Fibroblast of pulmonary artery (primary cell): Measurements from ENCODE around the gene CHAD.

Experiments
- DNase-seq: peaks from one replicate; pipeline ENCODE4 v3.0.0-alpha.2; 2010; ENCODE audit warnings: low read depth
- H3K4me3 ChIP-seq: replicated peaks from 2 replicates; pipeline ENCODE4 v1.5.1; 2011; ENCODE audit warnings: low read depth, mild to moderate bottlenecking, control low read depth, low read length, moderate library complexity
- TF ChIP-seq, protein P1 (sequence below): IDR thresholded peaks from 2 replicates; pipeline ENCODE4 v1.5.1; 2011; ENCODE audit warnings: mild to moderate bottlenecking, control low read depth, low read length, inconsistent platforms; ENCODE audit errors: missing control alignments

CHAD gene

DNA sequence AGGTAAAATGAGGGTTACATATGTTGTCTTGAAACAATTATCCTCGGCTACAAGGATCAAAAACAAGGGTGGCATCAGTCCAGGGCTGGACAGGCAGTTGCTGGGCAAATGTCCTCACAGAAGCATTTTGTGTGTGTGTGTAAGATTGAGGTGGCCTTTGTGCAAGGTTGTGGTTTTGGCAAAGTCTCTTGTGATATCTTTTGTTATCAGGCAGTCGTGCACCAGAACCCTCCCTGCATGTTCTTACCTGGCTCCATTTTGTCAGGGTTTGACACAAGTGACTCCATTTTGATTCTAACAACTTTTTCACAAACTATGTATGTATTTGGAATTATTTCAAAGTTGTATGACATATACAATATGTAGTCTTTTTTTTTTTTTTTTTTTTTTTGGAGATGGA lies 20.0 kb downstream of the CHAD start:
- H3K4me3 ChIP-seq = no peak overlapping the region
- TF ChIP-seq, protein P1, sequence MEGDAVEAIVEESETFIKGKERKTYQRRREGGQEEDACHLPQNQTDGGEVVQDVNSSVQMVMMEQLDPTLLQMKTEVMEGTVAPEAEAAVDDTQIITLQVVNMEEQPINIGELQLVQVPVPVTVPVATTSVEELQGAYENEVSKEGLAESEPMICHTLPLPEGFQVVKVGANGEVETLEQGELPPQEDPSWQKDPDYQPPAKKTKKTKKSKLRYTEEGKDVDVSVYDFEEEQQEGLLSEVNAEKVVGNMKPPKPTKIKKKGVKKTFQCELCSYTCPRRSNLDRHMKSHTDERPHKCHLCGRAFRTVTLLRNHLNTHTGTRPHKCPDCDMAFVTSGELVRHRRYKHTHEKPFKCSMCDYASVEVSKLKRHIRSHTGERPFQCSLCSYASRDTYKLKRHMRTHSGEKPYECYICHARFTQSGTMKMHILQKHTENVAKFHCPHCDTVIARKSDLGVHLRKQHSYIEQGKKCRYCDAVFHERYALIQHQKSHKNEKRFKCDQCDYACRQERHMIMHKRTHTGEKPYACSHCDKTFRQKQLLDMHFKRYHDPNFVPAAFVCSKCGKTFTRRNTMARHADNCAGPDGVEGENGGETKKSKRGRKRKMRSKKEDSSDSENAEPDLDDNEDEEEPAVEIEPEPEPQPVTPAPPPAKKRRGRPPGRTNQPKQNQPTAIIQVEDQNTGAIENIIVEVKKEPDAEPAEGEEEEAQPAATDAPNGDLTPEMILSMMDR = no peak
- DNase-seq = no peak

DNA sequence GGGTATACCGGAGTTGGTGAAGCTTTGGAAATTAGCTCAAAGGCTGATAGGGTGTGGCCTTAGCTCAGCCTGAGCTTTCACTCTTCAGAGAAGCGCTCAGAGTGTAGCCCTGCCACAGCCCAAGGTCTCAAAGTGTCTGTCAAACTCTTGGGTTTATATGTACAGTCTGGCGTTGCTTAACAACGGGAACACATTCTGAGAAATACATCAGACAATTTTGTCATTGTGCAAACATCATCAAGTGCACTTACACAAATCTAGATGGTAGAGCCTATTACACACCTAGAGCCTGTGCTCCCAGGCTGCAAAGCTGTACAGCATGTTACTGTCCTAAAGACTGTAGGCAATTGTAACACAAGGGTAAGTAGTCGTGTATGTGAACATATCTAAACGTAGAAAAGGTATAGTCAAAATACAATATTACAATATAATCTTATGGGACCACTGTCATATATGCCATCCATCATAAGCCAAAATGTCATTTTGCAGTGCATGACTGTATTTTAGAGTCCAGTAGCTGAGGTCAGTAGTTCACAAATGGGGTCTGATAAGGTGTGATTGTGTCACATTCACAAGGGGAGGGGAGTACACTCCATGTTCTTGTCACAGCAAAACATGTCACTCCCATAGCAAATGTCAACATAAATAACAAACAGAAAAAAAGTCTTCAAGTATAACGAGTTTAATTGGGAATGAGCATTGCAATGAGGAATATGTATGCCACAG lies 20.6 kb downstream of the CHAD start:
- TF ChIP-seq, protein P1 = no peak
- H3K4me3 ChIP-seq = no peak overlapping the region
- no peak for DNase-seq

- H3K4me3 ChIP-seq = no peak overlapping the region
- TF ChIP-seq, protein P1 = no peak
- DNase-seq = no peak
Observed at GRCh38 chr17:50445730-50446325, 22.9 kb downstream of the CHAD start.

DNA sequence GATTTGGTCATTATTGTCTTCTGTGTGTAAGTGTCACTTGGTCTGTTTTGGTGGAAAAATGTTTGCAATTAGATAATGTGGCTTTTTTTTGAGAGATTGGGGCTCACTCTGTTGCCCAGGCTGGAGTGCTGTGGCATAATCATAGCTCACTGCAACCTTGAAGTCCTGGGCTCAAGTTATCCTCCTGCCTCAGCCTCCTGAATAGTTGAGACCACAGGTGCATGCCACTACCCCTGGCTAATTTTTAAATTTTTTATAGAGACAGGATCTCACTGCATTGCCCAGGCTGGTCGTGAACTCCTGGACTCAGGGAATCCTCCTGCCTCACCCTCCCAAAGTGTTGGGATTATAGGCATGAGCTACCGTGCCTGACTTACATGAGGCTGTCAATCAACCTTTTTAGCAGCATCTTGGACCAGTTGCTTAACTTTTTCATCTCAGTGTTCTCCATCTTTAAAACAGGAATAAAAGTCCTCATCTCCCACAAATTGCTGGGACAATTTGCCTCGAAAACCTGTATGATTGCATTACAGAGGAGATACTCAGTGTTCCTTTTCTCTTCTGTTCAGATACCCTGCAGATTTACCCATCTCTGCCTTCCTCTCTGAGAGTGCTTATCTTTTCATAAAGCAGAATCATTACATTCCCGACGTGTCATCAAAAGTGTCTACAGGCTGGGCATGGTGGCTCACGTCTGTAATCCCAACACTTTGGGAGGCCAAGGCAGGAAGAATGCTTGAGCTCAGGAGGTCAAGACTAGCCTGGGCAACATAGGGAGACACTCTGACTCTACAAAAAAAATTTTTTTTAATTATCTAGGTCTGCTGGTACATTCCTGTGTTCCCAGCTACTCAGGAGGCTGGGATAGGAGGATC lies 23.6 kb downstream of the CHAD start:
- DNase-seq = no peak
- H3K4me3 ChIP-seq = no peak overlapping the region
- TF ChIP-seq, protein P1 = no peak

GRCh38 chr17:50443505-50443974 lies 25.1 kb downstream of the CHAD start:
- TF ChIP-seq, protein P1 = no peak
- no peak overlapping the region for H3K4me3 ChIP-seq
- peak; percentile 27 for DNase-seq

DNA sequence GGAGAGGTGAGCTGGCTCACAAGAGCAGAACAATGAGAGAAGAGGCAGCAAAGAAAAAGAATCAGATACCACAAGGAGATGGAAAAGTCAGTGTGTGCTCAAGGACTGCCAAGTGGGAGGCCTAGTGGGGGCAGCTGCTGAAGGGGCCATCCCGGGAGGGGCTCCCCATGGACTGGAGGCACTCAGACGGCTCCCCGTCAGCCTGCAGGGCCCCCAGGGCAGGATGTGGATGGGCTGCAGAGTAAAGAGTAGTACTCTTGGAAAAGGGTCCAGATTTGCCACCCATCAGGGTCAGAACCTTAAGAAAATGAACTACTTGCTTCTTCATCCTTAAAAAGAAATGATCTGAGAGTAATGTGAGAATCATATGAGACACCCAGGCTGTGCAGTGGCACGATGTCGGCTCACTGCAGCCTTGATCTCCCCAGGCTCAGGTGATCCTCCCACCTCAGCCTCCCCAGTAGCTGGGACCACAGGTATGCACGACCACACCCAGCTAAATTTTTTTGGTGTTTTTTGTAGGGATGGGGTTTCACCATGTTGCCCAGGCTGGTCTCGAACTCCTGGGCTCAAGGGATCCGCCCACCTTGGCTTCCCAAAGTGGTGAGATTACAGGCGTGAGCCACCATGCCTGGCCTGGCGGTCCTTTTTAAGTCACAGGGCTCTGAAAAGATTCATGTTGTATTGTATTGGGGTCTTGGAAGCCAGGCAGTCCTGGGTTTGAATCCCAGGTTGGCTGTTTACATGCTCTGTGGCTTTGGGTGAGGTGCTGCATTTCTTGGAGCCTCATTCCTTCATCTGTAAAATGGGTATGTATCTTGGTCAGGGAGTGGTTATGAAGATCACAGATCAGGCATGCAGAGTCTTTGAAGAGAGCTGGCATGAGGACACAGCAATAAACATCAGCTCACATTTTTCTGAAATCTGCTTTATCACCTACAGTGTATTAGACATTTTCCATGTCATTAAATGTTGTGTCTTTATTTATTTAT lies 27.5 kb downstream of the CHAD start:
- no peak for DNase-seq
- TF ChIP-seq, protein P1 = no peak
- no peak overlapping the region for H3K4me3 ChIP-seq
